ENCODE results near the gene FBXW11. TPM values are rescaled to one million over a fixed set of nuclear protein-coding genes. Genes with fewer than 3 reads are reported as not detected.

The FBXW11 gene
- total and polyA plus RNA-seq, 2 of the 8 experiments (the other 6 are each of a cell fraction or from before 2014, with no cell fraction given) = 45.0 to 75.6 TPM

DNA sequence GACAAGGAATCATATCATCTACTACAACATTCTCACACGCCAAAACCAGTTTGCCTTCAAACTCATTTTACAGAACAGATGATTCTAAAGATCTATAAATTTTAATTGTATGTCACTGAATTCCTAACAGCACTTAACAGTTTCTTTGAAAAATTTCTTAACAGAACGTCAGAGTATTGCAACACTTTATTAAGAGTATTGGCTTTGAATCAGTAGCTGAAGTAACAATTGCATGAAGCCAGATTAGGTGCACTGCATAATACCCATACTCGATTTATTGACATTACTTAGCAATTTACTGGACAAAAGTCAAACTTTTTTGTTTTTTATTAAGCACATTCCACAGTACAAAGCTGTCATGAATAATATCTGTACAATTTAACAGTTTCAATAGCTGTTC lies 145.1 kb downstream of the FBXW11 start:
- Histone ChIP-seq H2BK12ac (ENCODE audit: low read depth, low read length) (no peak overlapping the region), H4K8ac (ENCODE audit: extremely low read depth, insufficient read depth, low read length) (no peak overlapping the region), H3K56ac (replicated peaks; ENCODE audit: insufficient read length, low read depth, low read length) (no peak overlapping the region), H2BK5ac (ENCODE audit: low read depth, low read length) (no peak overlapping the region), H3K27me3 (replicated peaks in 1 of 4; ENCODE audit: control insufficient read depth in 3 of 4, extremely low read depth in 1 of 4, insufficient read depth in 3 of 4, low read length in 3 of 4) (no peaks in the 10 kb centered on the region), H4K20me1 (replicated peaks in 1 of 2; ENCODE audit: control insufficient read depth in 1 of 2, insufficient read depth in 2 of 2, low read length in 2 of 2) (peaks cover 0 to 2% of the 10 kb centered on the region in 2 experiments), H4K91ac (replicated peaks; ENCODE audit: insufficient read length, low read length) (no peak overlapping the region), H3K23ac (ENCODE audit: insufficient read length) (no peak overlapping the region), H2BK20ac (ENCODE audit: low read length) (no peak overlapping the region), H2AK5ac (ENCODE audit: low read depth, low read length) (no peak overlapping the region), H3K18ac (ENCODE audit: extremely low read depth, low read length) (no peak overlapping the region), H3K23me2 (ENCODE audit: low read depth, low read length) (no peaks in the 10 kb centered on the region), H3K27ac (ENCODE audit: low read depth, low read length) (no peak overlapping the region), H3K79me1 (ENCODE audit: low read depth, low read length) (no peaks in the 10 kb centered on the region), H4K5ac (ENCODE audit: insufficient read length, low read depth, low read length) (no peak overlapping the region), H2BK15ac (ENCODE audit: low read length) (no peak overlapping the region), H2BK120ac (replicated peaks; ENCODE audit: low read depth, low read length) (no peak overlapping the region), H3K36me3 (ENCODE audit: control insufficient read depth in 2 of 4, insufficient read depth in 4 of 4, low read length in 3 of 4) (peaks cover 0 to 28% (median 5%) of the 10 kb centered on the region in 4 experiments; a peak in 7 of 8 replicates), H3K14ac (ENCODE audit: insufficient read length) (no peak overlapping the region), H3K4me1 (replicated peaks in 1 of 4; ENCODE audit: control insufficient read depth in 3 of 4, insufficient read depth in 4 of 4, low read length in 3 of 4) (peaks cover 0 to 5% (median 2%) of the 10 kb centered on the region in 4 experiments; a peak in 5 of 7 replicates), H3K79me2 (ENCODE audit: control insufficient read depth in 1 of 2, insufficient read depth in 2 of 2, low read length in 2 of 2) (no peaks in the 10 kb centered on the region), H3K9ac (replicated peaks in 1 of 4; ENCODE audit: extremely low read depth in 1 of 4, low read depth in 3 of 4, low read length in 3 of 4) (no peak overlapping the region), H3K4ac (replicated peaks; ENCODE audit: insufficient read length, low read depth, low read length) (no peak overlapping the region), H3K4me3 (ENCODE audit: extremely low read depth in 1 of 4, insufficient read depth in 2 of 4, low read depth in 3 of 4, low read length in 4 of 4) (no peak overlapping the region), H3K9me3 (ENCODE audit: insufficient read depth in 2 of 2, low read depth in 1 of 2, low read length in 1 of 2) (no peaks in the 10 kb centered on the region), H3K4me2 (ENCODE audit: insufficient read depth in 1 of 2, low read depth in 2 of 2, low read length in 2 of 2) (no peak overlapping the region), H2AFZ (ENCODE audit: low read length) (no peak overlapping the region)
- POLR2A ChIA-PET (ENCODE audit: partially characterized antibody) = no interaction called here
- FAIRE-seq (no peak), DNase-seq (ENCODE audit: low read depth in 1 of 2, low spot score in 2 of 2) (no peak)
- CTCF ChIA-PET (ENCODE audit: partially characterized antibody) = interaction anchor here (0.9 to 7.1 kb wide), 6 partner anchors 9 to 442 kb away, joined by 3 to 81 read pairs (median 6); partner anchors contain the start of gene FGF18
- 88% methylated on average over 3 of the region's 3 CpGs; no CpG with 5 or more reads in 1 of the 2 experiments for WGBS, 2 experiments (ENCODE audit: extremely low coverage in 1 of 2, insufficient coverage in 1 of 2, insufficient read length in 1 of 2, insufficient replicate concordance in 2 of 2, low coverage in 1 of 2, low lambda C conversion rate in 2 of 2, missing lambda C conversion rate in 1 of 2)
- TF ChIP-seq TAF1 (IDR thresholded peaks at IDR 0.05; ENCODE audit: low read depth, low read length) (no peak), NRF1 (IDR thresholded peaks at IDR 0.05; ENCODE audit: low read depth, low read length) (no peak), YY1 (IDR thresholded peaks at IDR 0.05; ENCODE audit: low read depth, low read length) (no peak), RBBP5 (IDR thresholded peaks at IDR 0.05; ENCODE audit: borderline replicate concordance, low read depth, low read length) (no peak), CEBPB (IDR thresholded peaks at IDR 0.05; ENCODE audit: low read depth, low read length) (no peak), RXRA (IDR thresholded peaks at IDR 0.05; ENCODE audit: insufficient read depth, low read depth, low read length) (no peak), FOSL1 (IDR thresholded peaks at IDR 0.05; ENCODE audit: insufficient read depth, low read depth, low read length) (no peak), SP2 (IDR thresholded peaks at IDR 0.05; ENCODE audit: low read length) (no peak), KDM1A (IDR thresholded peaks at IDR 0.05; ENCODE audit: borderline replicate concordance, low read length) (no peak), MAFK (IDR thresholded peaks at IDR 0.05; ENCODE audit: low read depth, low read length) (no peak), HDAC2 (IDR thresholded peaks at IDR 0.05; ENCODE audit: borderline replicate concordance in 1 of 2, low read depth in 2 of 2, low read length in 2 of 2) (no peak), TCF12 (IDR thresholded peaks at IDR 0.05; ENCODE audit: low read depth, low read length) (no peak)
- TF ChIP-seq, protein P1, sequence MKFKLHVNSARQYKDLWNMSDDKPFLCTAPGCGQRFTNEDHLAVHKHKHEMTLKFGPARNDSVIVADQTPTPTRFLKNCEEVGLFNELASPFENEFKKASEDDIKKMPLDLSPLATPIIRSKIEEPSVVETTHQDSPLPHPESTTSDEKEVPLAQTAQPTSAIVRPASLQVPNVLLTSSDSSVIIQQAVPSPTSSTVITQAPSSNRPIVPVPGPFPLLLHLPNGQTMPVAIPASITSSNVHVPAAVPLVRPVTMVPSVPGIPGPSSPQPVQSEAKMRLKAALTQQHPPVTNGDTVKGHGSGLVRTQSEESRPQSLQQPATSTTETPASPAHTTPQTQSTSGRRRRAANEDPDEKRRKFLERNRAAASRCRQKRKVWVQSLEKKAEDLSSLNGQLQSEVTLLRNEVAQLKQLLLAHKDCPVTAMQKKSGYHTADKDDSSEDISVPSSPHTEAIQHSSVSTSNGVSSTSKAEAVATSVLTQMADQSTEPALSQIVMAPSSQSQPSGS (IDR thresholded peaks at IDR 0.05; ENCODE audit: low read length) = no peak

All from H1 (cell line).